Right hindlimb (tissue), 1 donor: ENCODE data around the gene CEP170B.
A peak's percentile ranks its signal among the peaks of the same experiment; 100 is the strongest.
"Not testable (repeated sequence)": the region's sequence is repeated elsewhere in the genome, so short reads cannot be mapped to it uniquely, and the experiment has no call there.

Source experiments
- DNase-seq: peaks from one replicate; pipeline ENCODE4 v3.0.0-alpha.2; 2018

Gene CEP170B

DNA sequence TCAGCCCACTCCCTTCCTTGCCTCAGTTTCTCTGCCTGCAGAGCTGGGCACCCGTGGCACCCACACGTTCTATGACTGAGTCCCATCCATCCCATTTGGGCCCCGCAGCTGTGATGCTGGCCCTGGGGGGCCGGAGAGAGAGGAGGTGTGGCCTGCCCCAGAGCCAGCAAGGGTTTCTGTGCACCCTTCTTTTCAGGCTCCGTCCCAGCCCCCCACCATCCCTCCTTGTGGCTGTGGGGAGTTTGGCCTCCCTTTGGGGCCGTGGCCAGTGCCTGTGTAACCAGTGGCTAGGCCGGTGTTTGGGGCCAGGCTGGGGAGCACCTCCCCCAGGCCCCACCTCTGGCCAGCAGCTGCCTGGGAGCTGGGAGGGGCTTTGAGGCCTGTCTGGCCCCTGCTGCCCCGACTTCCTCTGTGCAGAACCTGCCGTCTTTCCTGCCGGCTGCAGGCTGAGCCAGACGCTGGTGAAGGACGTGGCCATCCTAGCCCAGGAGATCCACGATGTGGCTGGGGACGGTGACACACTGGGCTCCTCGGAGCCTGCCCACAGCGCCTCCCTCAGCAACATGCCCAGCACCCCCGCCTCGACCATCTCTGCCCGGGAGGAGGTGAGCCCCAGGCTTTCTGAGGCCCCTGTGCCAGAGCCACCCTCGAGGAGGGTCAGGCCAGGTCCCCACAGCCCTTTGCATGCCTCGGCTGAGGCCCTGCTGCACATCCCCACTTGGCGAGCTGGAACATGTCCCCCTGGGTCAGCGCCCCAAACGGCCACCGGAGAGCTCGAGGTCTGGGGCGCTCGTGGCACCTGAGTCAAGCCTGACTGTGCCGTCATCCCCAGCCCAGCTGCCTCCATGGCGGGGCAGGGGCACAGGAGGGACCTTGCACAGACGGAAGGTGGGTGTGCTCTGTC is 27.7 kb downstream of the CEP170B start:
- peak; percentile 27 for DNase-seq

DNA sequence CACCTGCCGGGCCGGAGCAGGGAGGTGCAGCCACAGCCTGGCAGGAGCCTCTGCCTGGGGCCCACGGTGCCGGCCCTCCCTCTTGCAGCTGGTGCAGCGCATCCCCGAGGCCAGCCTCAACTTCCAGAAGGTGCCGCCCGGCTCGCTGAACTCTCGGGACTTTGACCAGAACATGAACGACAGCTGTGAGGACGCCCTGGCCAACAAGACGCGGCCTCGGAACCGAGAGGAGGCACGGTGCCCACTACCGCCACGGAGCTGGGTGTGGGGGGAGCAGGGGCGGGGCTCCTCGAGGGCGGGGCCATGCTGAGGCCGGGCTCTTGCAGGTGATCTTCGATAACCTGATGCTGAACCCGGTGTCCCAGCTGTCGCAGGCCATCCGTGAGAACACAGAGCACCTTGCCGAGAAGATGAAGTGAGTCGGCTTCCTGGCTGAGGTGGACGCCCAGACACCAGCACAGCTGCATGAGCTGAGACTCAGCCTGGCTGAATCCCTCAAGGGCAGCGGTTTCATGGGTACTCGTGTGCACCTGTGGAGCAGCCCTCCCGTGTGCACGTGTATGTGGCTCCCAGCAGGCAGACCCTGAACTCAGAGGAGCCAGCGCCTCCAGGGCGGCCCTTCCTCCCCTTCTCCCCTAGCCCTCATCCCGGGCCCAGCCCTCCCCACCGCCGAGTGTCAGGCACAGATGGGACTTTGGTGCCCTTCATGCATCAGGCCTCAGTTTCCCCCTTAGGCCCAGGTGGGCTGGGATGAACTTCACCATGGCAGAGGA is 28.6 kb downstream of the CEP170B start:
- DNase-seq: peak; percentile 22

DNA sequence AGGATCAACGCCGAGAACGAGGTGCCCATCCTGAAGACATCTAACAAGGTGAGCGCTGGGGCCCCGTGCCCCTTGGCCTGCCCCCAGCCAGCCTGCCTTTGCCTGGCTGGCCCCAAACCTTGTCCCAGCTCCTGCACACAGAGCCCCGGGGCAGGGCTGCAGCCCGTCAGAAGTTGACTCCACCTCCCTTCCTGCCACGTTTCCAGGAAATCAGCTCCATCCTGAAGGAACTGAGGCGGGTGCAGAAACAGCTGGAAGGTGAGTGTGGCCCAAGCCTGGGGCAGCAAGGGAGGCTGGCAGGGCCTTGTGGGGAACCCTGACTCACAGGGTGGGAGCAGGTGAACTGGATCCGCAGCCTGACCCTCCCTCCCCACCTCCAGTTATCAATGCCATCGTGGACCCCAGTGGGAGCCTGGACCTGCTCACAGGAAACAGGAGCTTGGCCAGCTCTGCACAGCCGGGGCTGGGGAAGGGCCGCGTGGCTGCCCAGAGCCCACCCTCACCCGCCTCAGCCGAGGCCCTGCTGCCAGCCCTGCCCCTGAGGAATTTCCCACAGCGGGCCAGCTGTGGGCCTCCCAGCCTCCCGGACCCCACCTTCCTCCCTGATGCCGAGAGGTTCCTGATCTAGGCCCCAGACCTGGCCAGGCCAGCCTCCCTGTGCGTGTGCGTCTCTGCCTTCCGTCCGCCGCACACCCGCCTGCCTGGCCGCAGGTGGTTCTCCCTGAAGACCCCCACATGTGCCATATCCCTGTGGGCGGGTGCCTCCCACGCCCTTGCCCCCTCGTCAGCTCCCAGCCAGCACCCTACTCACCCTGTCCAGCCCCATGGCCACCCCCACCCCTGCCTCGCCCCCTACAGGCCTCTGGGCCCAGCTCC is 29.5 kb downstream of the CEP170B start:
- DNase-seq: peak; percentile 19

GRCh38 chr14:104895207-104895785 is 30.2 kb downstream of the CEP170B start:
- peak; percentile 23 for DNase-seq

DNA sequence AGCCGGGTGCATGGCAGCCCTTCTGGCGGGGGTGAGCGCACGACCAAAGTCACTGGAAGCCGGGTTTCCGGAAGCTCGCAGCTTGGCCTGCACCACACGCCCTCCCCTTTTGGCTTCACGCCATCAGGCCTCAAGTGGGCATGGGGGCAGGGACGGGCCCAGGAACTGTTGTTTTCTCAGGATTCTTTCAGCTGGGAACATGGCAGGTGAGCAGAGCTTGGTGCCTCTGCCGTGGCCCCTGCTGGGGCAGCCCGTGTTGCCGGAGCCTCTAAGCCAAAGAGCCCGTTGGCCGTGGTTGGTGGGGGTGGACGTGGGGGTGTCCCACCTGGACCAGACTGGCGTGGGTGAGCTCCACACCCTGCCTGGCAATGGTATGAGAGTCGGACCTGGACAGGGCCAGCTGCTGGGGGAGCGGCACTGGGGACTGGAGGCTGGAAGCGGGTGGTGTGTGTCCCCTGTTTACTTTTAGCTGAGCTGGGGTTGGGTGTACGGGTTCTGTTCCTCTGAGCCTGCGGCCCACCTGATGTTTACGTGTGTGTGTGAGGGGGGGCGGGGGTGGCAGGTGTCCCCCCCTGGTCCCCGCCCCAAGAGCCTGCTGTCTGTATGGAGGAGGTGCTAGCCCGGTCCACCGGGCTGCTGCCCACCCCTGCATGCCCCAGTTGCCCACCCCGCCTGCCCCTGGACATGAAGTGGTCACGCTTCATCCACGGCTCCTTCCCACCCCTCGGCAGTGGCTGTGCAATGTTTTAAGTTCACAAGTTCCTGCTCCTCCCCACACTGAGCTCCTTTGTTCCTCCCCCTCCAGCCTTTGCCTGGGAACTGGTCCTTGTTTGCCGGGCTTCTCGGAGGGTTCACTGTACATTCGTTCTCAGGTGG is 31.0 kb downstream of the CEP170B start:
- DNase-seq: peak; percentile 21

DNA sequence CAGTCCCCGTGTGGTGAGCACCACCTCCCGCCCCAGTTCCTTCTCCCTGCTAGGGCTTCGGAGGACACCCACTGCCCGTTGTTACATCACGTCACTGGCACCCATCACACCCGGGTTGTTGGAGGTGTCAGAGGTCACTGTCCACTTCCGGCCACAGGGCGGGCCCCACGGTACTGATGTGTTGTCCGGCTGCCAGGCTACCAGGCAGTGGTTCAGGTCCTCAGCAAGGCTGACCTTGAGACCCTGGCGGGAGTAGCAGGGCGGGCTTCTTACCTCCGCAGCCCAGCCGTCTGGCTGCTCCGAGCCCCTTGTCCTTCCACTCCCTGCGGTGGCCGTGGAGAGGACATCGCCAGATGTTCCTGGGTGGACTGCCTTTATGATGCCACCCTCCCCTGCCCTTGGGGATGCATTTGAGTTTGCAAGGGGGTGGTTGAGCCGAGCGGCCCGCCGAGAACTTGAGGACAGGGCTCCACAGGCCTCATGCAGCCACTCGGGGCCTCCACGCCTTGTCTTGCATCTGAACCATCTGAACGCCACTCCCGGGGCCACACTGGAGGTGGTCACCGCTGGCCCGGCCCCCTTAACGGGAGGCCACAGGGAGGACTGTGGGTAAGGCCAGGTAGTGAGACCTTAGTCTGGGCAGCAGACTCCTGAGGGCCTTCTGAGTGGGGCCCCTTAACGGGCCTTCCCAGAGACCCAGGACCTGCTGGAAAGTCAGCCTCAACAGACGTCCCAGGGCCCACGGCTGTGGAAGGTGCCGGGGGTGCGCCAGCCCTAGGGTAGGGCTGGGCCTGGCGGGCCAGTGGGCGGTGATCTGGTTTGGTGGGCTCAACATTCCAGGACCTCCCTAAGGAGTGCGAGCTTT is 32.5 kb downstream of the CEP170B start:
- peak; percentile 18 for DNase-seq

DNA sequence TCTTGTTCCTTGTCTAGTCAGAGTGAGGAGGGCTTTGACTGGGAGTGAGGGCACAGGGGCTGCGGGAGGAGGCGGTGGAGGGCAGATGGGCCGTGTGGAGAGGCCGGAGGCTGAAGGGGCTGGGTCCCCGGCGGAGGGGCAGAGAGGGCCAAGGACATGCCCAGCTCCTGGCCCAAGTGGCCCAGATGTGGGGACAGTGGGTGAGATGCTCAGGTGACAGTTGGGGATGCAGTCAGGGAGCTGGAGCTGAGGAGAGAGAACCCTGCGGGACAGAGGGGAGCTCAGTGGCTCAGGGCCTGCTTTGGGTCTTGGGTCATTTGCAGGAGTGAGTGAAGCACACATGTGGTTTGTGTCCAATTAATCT is 33.1 kb downstream of the CEP170B start:
- no peak for DNase-seq

- DNase-seq: peak; percentile 69
These were observed 33.9 kb downstream of the CEP170B start for GRCh38 chr14:104898870-104899510.

DNA sequence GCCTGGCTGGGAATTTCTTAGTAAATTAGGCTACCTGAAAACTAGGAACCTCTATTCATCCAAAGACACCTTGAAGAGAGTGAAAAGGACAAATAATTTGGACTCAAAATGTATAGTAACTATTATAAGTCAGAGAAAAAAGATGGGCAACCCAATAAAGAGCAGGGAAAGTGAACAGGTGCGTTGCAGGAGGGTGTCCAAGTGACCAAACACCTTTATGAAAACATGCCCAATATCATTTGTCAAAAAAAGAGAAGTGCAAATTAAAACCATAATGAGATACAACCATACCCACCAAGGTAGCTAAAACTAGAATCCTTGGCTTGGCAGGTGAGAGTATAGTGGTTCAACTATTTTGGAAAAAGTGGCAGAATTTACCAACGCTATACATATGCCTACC is 34.7 kb downstream of the CEP170B start:
- DNase-seq: no peak

DNA sequence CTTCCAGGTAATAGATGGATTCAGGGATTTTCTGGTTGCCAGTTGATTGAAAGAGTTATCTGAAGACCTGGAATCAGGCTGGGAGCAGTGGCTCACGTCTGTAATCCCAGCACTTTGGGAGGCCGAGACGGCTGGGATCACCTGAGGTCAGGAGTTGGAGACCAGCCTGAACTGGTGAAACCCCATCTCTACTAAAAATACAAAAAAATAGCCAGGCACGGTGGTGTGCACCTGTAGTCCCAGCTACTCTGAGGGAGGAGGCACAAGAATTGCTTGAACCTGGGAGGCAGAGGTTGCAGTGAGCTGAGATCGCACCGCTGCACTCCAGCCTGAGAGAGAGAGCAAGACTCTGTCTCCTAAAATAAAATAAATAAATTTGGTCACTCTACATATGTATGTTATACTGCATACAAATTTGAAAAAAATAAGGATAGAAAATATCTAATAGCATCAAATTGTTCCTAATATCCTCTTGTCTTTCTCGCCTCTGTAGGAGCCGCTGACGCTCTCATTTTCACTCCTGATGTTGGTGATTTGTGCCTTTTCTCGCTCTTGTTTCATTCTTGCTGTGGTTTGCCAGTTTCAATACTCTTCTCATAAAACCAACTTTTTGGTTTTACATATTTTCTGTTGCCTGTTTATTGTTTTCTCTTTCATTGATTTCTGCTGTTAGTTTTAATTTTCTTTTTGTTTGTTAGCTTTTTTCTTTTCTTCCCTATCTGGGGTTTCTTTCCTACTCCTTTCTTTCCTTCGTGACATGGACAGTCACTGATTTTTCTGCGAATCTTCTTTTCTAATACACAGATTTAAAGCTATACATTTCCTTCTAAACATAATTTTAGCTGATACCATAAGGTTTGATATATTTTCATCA is 35.8 kb downstream of the CEP170B start:
- DNase-seq: no peak

DNA sequence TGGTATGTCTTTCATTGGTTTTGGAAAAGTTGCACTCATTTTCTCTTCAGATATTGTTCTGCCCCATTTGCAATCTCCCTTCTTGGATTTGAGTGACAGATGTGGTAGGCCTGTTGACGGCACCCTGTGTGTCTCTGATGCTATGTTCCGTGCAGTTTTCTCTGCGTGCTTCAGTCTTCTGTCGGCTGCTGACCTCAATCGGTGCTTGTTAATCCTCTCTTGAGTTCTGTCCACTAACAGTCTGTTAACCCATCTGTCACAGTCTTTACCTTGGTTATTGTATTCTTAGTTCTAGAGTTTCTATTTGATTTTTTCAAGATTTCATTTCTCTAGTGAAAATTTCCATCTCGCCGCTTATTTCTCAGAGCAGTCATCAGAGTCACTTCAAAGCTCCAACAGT is 38.9 kb downstream of the CEP170B start:
- no peak for DNase-seq

DNA sequence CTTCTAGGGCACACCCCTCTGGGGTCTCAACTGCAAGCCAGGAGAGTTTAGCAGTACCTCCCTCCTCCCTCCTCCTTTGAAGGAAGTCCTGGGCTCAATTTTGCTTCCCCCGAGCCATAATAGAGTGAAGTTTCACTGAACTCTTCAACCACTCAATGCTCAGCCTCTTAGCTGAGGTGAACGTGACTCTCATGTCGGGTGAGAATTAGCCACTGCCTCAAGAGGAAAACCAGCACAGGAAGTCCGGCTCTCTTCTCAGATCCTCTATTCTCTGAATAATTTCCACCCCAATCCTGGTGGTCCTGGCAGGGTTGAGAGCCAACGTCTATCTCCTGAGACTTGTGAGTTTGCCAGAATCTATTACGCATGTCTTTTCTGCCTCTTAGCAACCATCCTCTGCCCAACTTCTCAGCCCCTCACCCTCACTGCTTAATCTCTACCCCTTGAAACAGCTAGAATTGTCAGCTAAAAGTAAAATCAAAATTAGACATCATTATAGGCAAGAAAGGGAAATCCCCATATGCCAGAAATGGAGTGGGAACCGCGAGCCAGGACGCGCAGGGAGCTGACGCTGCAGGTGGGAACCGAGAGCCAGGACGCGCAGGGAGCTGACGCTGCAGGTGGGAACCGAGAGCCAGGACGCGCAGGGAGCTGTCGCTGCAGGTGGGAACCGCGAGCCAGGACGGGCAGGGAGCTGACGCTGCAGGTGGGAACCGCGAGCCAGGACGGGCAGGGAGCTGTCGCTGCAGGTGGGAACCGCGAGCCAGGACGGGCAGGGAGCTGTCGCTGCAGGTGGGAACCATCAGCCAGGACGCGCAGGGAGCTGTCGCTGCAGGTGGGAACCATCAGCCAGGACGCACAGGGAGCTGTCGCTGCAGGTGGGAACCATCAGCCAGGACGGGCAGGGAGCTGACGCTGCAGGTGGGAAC is 39.8 kb downstream of the CEP170B start:
- DNase-seq: not testable (repeated sequence)

- not testable (repeated sequence) for DNase-seq
These were observed 40.5 kb downstream of the CEP170B start for GRCh38 chr14:104905579-104905933.

- no peak for DNase-seq
These were observed 43.2 kb downstream of the CEP170B start for GRCh38 chr14:104908303-104908702.

DNA sequence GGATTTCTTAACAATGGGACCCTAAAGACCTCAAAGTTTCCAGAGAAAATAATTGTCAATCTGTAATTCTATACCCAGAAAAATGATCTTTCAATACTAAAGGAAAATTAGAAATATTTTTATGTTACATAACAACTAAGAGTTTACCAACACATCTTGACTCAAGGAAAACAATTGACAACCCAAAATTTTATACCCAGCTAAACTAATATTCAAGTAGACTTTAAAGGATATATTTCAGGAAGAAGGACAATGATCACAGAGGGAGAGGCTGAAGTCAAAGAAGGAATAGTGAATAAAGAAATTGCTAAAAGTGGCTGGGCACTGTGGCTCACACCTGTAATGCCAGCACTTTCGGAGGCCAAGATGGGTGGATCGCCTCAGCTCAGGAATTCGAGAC is 47.0 kb downstream of the CEP170B start:
- DNase-seq: no peak

DNA sequence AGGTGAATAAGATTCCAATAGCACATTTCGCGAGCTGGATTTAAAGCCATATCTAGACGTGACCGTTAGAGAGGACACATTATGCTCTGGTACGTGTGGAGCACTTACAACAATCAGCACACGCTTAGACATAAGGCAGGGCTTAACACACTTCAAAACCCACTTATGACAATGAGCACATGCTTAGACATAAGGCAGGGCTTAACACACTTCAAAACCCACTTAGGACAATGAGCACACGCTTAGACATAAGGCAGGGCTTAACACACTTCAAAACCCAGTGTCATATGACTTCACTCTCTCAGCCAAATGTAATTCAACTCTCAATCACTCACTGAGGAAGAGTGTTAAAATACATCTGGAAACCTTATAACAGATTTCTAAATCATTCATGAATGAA is 48.4 kb downstream of the CEP170B start:
- no peak for DNase-seq

DNA sequence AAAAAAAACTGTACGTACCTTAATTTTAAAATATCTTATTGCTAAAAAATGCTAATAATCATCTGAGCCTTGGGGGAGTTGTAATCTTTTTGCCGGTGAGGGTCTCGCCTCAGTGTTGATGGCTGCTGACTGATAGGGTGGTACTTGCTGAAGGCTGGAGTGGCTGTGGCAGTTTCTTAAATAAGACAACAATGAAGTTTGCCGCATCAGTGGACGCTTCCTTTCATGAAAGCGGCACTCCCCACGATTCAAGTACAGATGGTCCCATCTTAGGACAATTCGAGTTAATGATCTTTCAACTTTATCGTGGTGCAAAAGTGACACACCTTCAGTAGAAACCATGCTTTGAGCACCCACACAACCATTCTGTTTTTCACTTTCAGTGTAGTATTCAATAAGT is 52.0 kb downstream of the CEP170B start:
- DNase-seq: no peak

DNA sequence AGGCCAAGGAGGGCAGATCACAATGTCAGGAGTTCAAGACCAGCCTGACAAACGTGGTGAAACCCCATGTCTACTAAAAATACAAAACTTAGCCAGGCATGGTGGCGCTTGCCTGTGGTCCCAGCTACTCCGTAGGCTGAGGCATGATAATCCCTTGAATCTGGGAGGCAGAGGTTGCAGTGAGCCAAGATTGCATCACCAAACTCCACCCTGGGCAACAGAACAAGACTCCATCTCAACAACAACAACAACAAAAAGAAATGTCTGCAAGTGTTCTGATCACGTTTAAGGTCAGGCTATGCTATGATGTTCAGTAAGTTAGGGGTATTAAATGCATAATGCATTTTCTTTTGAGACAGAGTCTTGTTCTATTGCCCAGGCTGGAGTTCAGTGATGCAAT is 52.9 kb downstream of the CEP170B start:
- no peak for DNase-seq
